HCT116 (cell line): Measurements from ENCODE around the gene AKAP11. TPM values are rescaled to one million over a fixed set of nuclear protein-coding genes. Genes with fewer than 3 reads are reported as not detected.

ENCODE experiments used
- ATAC-seq: fragments of 200-7000 bp; cut with Tn5 transposase; 2 replicates; pipeline ENCODE4 v1.9.1; 2020; ENCODE audit warnings: mild to moderate bottlenecking, moderate library complexity
- BruUV-seq: library from RNA; stranded (reverse); fragments of 400-500 nt; replicated peaks from 2 replicates; lab custom pipeline; 2021; lab: Mats Ljungman, UMichigan
- CTCF ChIA-PET: fragments of 300-600 bp; sonication (Branson Sonifier 250); formaldehyde crosslinking; loops from one replicate; lab custom pipeline; 2021; ENCODE audit warnings: antibody characterized with exemption; lab: Charles Lee
- POLR2A ChIA-PET: fragments of 300-600, 350-600 bp; sonication (Branson Sonifier 250); formaldehyde crosslinking; loops from one replicate; lab custom pipeline; 2021; ENCODE audit warnings: antibody characterized with exemption; lab: Charles Lee
- RAD21 ChIA-PET, 2 experiments: fragments of 300-600 bp; sonication (Branson Sonifier 250); formaldehyde crosslinking; loops; one replicate each; lab custom pipeline; 2023; ENCODE audit warnings: low total read pairs in 2 of 2; ENCODE audit not compliant: uncharacterized antibody in 2 of 2, unreplicated experiment in 2 of 2, low non-redundant PET in 1 of 2; lab: Charles Lee
- DNase-seq: peaks from one replicate; pipeline ENCODE4 v3.0.0-alpha.2; 2010; ENCODE audit warnings: low read depth, low spot score
- H2AFZ ChIP-seq: fragments of 200-600 bp; shearing (Covaris generic), sonication (generic); 2 replicates; pipeline ENCODE4 v1.6.1; 2017; ENCODE audit warnings: low read depth, mixed run types, mixed read lengths, antibody characterized with exemption, low read length; ENCODE audit not compliant: poor library complexity, severe bottlenecking
- H3K27ac ChIP-seq: 2 replicates; pipeline ENCODE4 v1.5.1; 2012; ENCODE audit warnings: low read depth, low read length
- H3K27me3 ChIP-seq: fragments of 200-600 bp; sonication (generic); 2 replicates; pipeline ENCODE4 v1.6.1; 2016; ENCODE audit warnings: mixed run types, low read length, mixed read lengths; ENCODE audit not compliant: insufficient read depth
- H3K36me3 ChIP-seq, 2 experiments: fragments of 200-500 bp in 1 of 2; fragments of 200-600 bp in 1 of 2; sonication (Bioruptor generic) in 1 of 2; sonication (generic) in 1 of 2; 2 replicates each; pipeline versions ENCODE4 v1.5.1 to v1.6.1; 2014 to 2016; ENCODE audit warnings: low read length in 2 of 2, inconsistent platforms in 1 of 2, mixed read lengths in 1 of 2, mixed run types in 1 of 2; ENCODE audit not compliant: insufficient read depth in 2 of 2, control insufficient read depth in 1 of 2
- H3K4me1 ChIP-seq, 2 experiments: fragments of 200-600 bp in 1 of 2; sonication (generic) in 1 of 2; 2 replicates each; pipeline versions ENCODE4 v1.5.1 to v1.6.1; 2012 to 2017; ENCODE audit warnings: low read length in 2 of 2, inconsistent platforms in 1 of 2, mild to moderate bottlenecking in 1 of 2, mixed read lengths in 1 of 2, mixed run types in 1 of 2, moderate library complexity in 1 of 2; ENCODE audit not compliant: insufficient read depth in 2 of 2, control insufficient read depth in 1 of 2
- H3K4me2 ChIP-seq: fragments of 200-600 bp; sonication (generic); 2 replicates; pipeline ENCODE4 v1.6.1; 2017; ENCODE audit warnings: mixed run types, low read length, mixed read lengths
- H3K4me3 ChIP-seq, 2 experiments: fragments of 200-600 bp in 1 of 2; sonication (generic) in 1 of 2; replicated peaks in 1 of 2; 2 replicates each; pipeline ENCODE4 v1.5.1; 2011 to 2016; ENCODE audit warnings: low read length in 2 of 2, control low read depth in 1 of 2, low read depth in 1 of 2, mild to moderate bottlenecking in 1 of 2, mixed read lengths in 1 of 2, mixed run types in 1 of 2
- H3K79me2 ChIP-seq: fragments of 200-600 bp; sonication (generic); 2 replicates; pipeline ENCODE4 v1.6.1; 2017; ENCODE audit warnings: mild to moderate bottlenecking, mixed run types, low read length, moderate library complexity, mixed read lengths; ENCODE audit not compliant: insufficient read depth
- H3K9ac ChIP-seq: fragments of 200-600 bp; sonication (generic); 2 replicates; pipeline ENCODE4 v1.6.1; 2016; ENCODE audit warnings: low read length, mixed read lengths
- H3K9me2 ChIP-seq: fragments of 200-600 bp; sonication (generic), shearing (Covaris generic); 2 replicates; pipeline ENCODE4 v1.6.1; 2017; ENCODE audit warnings: mixed run types, mild to moderate bottlenecking, moderate library complexity; ENCODE audit not compliant: insufficient read depth
- H3K9me3 ChIP-seq, 2 experiments: fragments of 200-500 bp in 1 of 2; fragments of 200-600 bp in 1 of 2; sonication (Bioruptor generic) in 1 of 2; sonication (generic) in 1 of 2; 2 replicates each; pipeline ENCODE4 v1.6.1; 2014 to 2017; ENCODE audit warnings: low read length in 2 of 2, mixed read lengths in 2 of 2, inconsistent platforms in 1 of 2, low read depth in 1 of 2, mild to moderate bottlenecking in 1 of 2, mixed run types in 1 of 2, moderate library complexity in 1 of 2; ENCODE audit not compliant: control insufficient read depth in 1 of 2, insufficient read depth in 1 of 2
- H4K20me1 ChIP-seq: fragments of 200-600 bp; sonication (generic), shearing (Covaris generic); 2 replicates; pipeline ENCODE4 v1.6.1; 2017; ENCODE audit warnings: mixed run types, mild to moderate bottlenecking, moderate library complexity; ENCODE audit not compliant: insufficient read depth
- CEBPB ChIP-seq: IDR thresholded peaks from 2 replicates; pipeline ENCODE4 v1.6.1; 2012; ENCODE audit warnings: low read depth
- EGR1 ChIP-seq: IDR thresholded peaks from 2 replicates; pipeline ENCODE4 v1.6.1; 2012; ENCODE audit warnings: low read depth
- ELF1 ChIP-seq: IDR thresholded peaks from 2 replicates; pipeline ENCODE4 v1.6.1; 2012; ENCODE audit warnings: low read depth, borderline replicate concordance
- EZH2phosphoT487 ChIP-seq: fragments of 200-600 bp; IDR thresholded peaks from 2 replicates; pipeline ENCODE4 v1.6.1; 2018; ENCODE audit warnings: antibody characterized with exemption, borderline replicate concordance
- FOSL1 ChIP-seq: IDR thresholded peaks from 2 replicates; pipeline ENCODE4 v1.6.1; 2012; ENCODE audit warnings: low read depth
- JUND ChIP-seq: IDR thresholded peaks from 2 replicates; pipeline ENCODE4 v1.6.1; 2012
- MAX ChIP-seq: IDR thresholded peaks from 2 replicates; pipeline ENCODE4 v1.6.1; 2012
- POLR2A ChIP-seq: IDR thresholded peaks from 2 replicates; pipeline ENCODE4 v1.7.0; 2011; ENCODE audit warnings: borderline replicate concordance; ENCODE audit not compliant: insufficient read depth, insufficient read length; ENCODE audit errors: extremely low read depth
- POLR2AphosphoS5 ChIP-seq: IDR thresholded peaks from 2 replicates; pipeline ENCODE4 v1.6.1; 2011; ENCODE audit warnings: mild to moderate bottlenecking, low read depth, low read length, moderate library complexity
- REST ChIP-seq: IDR thresholded peaks from 2 replicates; pipeline ENCODE4 v1.6.1; 2012; ENCODE audit warnings: low read depth
- SIN3A ChIP-seq: IDR thresholded peaks from 2 replicates; pipeline ENCODE4 v1.6.1; 2012; ENCODE audit warnings: low read depth
- SRF ChIP-seq: IDR thresholded peaks from 2 replicates; pipeline ENCODE4 v1.6.1; 2012; ENCODE audit warnings: low read depth
- TCF7L2 ChIP-seq: IDR thresholded peaks from 2 replicates; pipeline ENCODE4 v1.7.0; 2011; ENCODE audit warnings: borderline replicate concordance, inconsistent platforms; ENCODE audit not compliant: insufficient read depth, insufficient read length; ENCODE audit errors: extremely low read depth
- YY1 ChIP-seq: IDR thresholded peaks from 2 replicates; pipeline ENCODE4 v1.6.1; 2011; ENCODE audit warnings: low read length, low read depth, moderate library complexity, mild to moderate bottlenecking; ENCODE audit not compliant: insufficient replicate concordance; ENCODE audit errors: extremely low read depth
- intact Hi-C: fragments of 100-400 bp; cut with micrococcal nuclease; formaldehyde crosslinking; loops from 2 replicates; pipeline ENCODE4 v1.10.0; 2022
- total RNA-seq: library from RNA; stranded (reverse); gene quantifications from one replicate; pipeline ENCODE4 v1.2.1, GENCODE V29; 2021; ENCODE audit not compliant: unreplicated experiment
- TF ChIP-seq, protein P1 (sequence below): IDR thresholded peaks from 2 replicates; pipeline ENCODE4 v1.6.1; 2012
- TF ChIP-seq, protein P2 (sequence below): IDR thresholded peaks from 2 replicates; pipeline ENCODE4 v1.6.1; 2011; ENCODE audit warnings: mild to moderate bottlenecking, low read length, moderate library complexity; ENCODE audit not compliant: insufficient replicate concordance; ENCODE audit errors: extremely low read depth

AKAP11 gene
- total RNA-seq, 1 experiment from 2014 or later = 21.7 TPM

DNA sequence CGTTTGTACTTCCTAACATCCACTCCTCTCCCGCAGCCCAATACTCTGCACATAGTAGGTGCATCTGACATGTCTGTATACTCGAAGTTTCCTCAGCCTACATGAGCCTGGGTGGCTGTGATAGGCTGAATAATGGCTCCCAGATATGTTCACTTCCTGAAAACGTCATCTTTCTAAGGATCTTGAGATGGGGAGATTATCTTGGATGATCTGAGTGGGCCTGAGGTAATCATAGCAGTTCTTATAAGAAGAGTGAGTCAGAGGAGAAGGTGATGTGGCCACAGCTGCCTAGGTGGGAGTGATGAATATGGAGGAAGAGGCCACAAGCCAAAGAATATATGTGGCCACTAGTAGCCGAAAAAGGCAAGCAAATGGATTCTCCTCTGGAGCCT lies 84.2 kb downstream of the AKAP11 start (continued):
- TF ChIP-seq YY1 = no peak
- TF ChIP-seq SIN3A = no peak
- no peak for TF ChIP-seq POLR2A

DNA sequence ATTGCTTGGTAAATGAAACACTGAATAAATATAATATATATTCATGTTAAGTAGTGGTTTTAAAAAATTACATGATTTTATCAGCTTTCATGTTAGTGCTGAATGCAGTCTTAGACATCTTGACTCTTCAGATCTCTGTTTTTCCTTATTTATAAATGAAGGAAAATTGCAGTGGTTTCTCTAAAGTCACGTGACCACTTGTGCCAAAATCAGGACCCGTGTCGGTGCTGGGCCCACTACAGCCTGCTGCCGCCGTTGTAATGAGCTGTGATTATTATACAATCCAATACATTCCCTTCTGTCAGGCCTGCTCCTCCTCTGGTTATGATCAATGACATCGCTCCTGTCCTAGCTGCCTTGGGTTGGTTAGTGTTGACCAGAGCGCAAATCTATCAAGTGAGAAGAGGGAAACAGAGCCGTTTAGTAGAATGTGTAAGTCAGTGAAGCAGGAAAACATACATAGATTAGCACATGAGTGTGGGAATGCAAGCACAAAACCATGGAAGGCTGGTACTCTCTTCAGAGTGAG lies 88.2 kb downstream of the AKAP11 start:
- Histone ChIP-seq H2AFZ (no peak overlapping the region), H3K36me3 (no peaks in the 10 kb centered on the region), H3K79me2 (no peaks in the 10 kb centered on the region), H3K4me1 (no peaks in the 10 kb centered on the region), H3K27me3 (no peaks in the 10 kb centered on the region), H3K27ac (no peak overlapping the region), H3K9ac (no peak overlapping the region), H3K9me2 (no peaks in the 10 kb centered on the region), H4K20me1 (no peaks in the 10 kb centered on the region), H3K9me3 (no peaks in the 10 kb centered on the region), H3K4me2 (no peak overlapping the region), H3K4me3 (no peak overlapping the region)
- POLR2A ChIA-PET = no interaction called here
- BruUV-seq = no TSS peak
- no peak for DNase-seq
- RAD21 ChIA-PET = no interaction called here
- CTCF ChIA-PET = no interaction called here
- no peak for ATAC-seq
- intact Hi-C loops = no loop called here
- TF ChIP-seq EGR1 = no peak
- no peak for TF ChIP-seq POLR2AphosphoS5
- TF ChIP-seq SRF = no peak
- no peak for TF ChIP-seq FOSL1
- no peak for TF ChIP-seq TCF7L2
- no peak for TF ChIP-seq POLR2A
- no peak for TF ChIP-seq ELF1
- TF ChIP-seq JUND = no peak
- no peak for TF ChIP-seq MAX
- no peak for TF ChIP-seq EZH2phosphoT487
- TF ChIP-seq, protein P1, sequence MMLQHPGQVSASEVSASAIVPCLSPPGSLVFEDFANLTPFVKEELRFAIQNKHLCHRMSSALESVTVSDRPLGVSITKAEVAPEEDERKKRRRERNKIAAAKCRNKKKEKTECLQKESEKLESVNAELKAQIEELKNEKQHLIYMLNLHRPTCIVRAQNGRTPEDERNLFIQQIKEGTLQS = no peak
- no peak for TF ChIP-seq REST
- no peak for TF ChIP-seq CEBPB
- TF ChIP-seq, protein P2, sequence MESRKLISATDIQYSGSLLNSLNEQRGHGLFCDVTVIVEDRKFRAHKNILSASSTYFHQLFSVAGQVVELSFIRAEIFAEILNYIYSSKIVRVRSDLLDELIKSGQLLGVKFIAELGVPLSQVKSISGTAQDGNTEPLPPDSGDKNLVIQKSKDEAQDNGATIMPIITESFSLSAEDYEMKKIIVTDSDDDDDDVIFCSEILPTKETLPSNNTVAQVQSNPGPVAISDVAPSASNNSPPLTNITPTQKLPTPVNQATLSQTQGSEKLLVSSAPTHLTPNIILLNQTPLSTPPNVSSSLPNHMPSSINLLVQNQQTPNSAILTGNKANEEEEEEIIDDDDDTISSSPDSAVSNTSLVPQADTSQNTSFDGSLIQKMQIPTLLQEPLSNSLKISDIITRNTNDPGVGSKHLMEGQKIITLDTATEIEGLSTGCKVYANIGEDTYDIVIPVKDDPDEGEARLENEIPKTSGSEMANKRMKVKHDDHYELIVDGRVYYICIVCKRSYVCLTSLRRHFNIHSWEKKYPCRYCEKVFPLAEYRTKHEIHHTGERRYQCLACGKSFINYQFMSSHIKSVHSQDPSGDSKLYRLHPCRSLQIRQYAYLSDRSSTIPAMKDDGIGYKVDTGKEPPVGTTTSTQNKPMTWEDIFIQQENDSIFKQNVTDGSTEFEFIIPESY = no peak
